Measurements from ENCODE around the gene CAV2.

GRCh38 chr7:116551692-116552091 is 52.2 kb downstream of the CAV2 start:
- TF ChIP-seq, protein P1, sequence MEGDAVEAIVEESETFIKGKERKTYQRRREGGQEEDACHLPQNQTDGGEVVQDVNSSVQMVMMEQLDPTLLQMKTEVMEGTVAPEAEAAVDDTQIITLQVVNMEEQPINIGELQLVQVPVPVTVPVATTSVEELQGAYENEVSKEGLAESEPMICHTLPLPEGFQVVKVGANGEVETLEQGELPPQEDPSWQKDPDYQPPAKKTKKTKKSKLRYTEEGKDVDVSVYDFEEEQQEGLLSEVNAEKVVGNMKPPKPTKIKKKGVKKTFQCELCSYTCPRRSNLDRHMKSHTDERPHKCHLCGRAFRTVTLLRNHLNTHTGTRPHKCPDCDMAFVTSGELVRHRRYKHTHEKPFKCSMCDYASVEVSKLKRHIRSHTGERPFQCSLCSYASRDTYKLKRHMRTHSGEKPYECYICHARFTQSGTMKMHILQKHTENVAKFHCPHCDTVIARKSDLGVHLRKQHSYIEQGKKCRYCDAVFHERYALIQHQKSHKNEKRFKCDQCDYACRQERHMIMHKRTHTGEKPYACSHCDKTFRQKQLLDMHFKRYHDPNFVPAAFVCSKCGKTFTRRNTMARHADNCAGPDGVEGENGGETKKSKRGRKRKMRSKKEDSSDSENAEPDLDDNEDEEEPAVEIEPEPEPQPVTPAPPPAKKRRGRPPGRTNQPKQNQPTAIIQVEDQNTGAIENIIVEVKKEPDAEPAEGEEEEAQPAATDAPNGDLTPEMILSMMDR (conservative IDR thresholded peaks at IDR 0.05; ENCODE audit: low read length), result no peak
- TF ChIP-seq EZH2phosphoT487 (IDR thresholded peaks at IDR 0.05; ENCODE audit: borderline replicate concordance, low read depth, low read length), result no peak
